HFF-Myc (cell line): ENCODE data around the gene HERPUD1.

ENCODE experiments used
- DNase-seq: peaks from one replicate; pipeline ENCODE4 v3.0.0-alpha.2; 2011; ENCODE audit warnings: low read depth; ENCODE audit errors: extremely low read depth
- H3K4me3 ChIP-seq: replicated peaks from 2 replicates; pipeline ENCODE4 v1.5.1; 2011; ENCODE audit warnings: low read depth, mild to moderate bottlenecking, control low read depth, low read length
- CTCF ChIP-seq: IDR thresholded peaks from 2 replicates; pipeline ENCODE4 v1.5.1; 2012; ENCODE audit warnings: mild to moderate bottlenecking, low read depth, low read length, control low read depth; ENCODE audit errors: missing control alignments

The HERPUD1 gene

GRCh38 chr16:56896244-56896643, 35.7 kb upstream of the HERPUD1 start:
- no peak for DNase-seq
- no peak overlapping the region for H3K4me3 ChIP-seq
- TF ChIP-seq CTCF: no peak

GRCh38 chr16:56897026-56897799, 34.7 kb upstream of the HERPUD1 start:
- TF ChIP-seq CTCF: no peak
- H3K4me3 ChIP-seq: no peak overlapping the region
- DNase-seq: no peak

GRCh38 chr16:56898847-56899246, 33.1 kb upstream of the HERPUD1 start:
- no peak for DNase-seq
- no peak for TF ChIP-seq CTCF
- no peak overlapping the region for H3K4me3 ChIP-seq

GRCh38 chr16:56903866-56904265, 28.1 kb upstream of the HERPUD1 start:
- H3K4me3 ChIP-seq: no peak overlapping the region
- no peak for DNase-seq
- TF ChIP-seq CTCF: no peak

GRCh38 chr16:56907401-56907800, 24.5 kb upstream of the HERPUD1 start:
- no peak overlapping the region for H3K4me3 ChIP-seq
- DNase-seq: no peak
- TF ChIP-seq CTCF: no peak

- no peak overlapping the region for H3K4me3 ChIP-seq
- no peak for DNase-seq
- TF ChIP-seq CTCF: no peak
These were observed 22.4 kb upstream of the HERPUD1 start for GRCh38 chr16:56909527-56909979.

GRCh38 chr16:56910112-56910511, 21.8 kb upstream of the HERPUD1 start:
- TF ChIP-seq CTCF: no peak
- no peak for DNase-seq

More at GRCh38 chr16:56910112-56910511, 21.8 kb upstream of the HERPUD1 start:
- H3K4me3 ChIP-seq: no peak overlapping the region
